Hepatocyte (in vitro differentiated cells): ENCODE results near the gene SNX12.

Source experiments
- CTCF ChIP-seq: fragments of 200-600 bp; sonication (generic); IDR thresholded peaks from 2 replicates; pipeline ENCODE4 v1.5.1; 2016; ENCODE audit warnings: antibody characterized with exemption, mild to moderate bottlenecking; ENCODE audit not compliant: poor library complexity
- EZH2 ChIP-seq: fragments of 200-600 bp; sonication (generic); IDR thresholded peaks from 2 replicates; pipeline ENCODE4 v1.6.1; 2016; ENCODE audit warnings: antibody characterized with exemption, mild to moderate bottlenecking, borderline replicate concordance

- TF ChIP-seq CTCF = no peak
- TF ChIP-seq EZH2 = no peak
These were observed 43.8 kb upstream of the SNX12 start for GRCh38 chrX:71111921-71112431.
